Testis (tissue), 2 donors: ENCODE results near the gene CYP2S1.

Source experiments
- POLR2A ChIP-seq: fragments of 450-650 bp; IDR thresholded peaks from one replicate; pipeline ENCODE4 v1.6.1; 2017; ENCODE audit warnings: antibody characterized with exemption, mild to moderate bottlenecking, moderate library complexity
- TF ChIP-seq, protein P1 (sequence below), 3 experiments: fragments of 450-650 bp in 2 of 3; fragments of 200-600 bp in 1 of 3; sonication (generic) in 1 of 3; IDR thresholded peaks; one replicate each; pipeline ENCODE4 v1.5.1; 2016 to 2019; ENCODE audit warnings: antibody characterized with exemption in 3 of 3, mild to moderate bottlenecking in 2 of 3, moderate library complexity in 1 of 3

DNA sequence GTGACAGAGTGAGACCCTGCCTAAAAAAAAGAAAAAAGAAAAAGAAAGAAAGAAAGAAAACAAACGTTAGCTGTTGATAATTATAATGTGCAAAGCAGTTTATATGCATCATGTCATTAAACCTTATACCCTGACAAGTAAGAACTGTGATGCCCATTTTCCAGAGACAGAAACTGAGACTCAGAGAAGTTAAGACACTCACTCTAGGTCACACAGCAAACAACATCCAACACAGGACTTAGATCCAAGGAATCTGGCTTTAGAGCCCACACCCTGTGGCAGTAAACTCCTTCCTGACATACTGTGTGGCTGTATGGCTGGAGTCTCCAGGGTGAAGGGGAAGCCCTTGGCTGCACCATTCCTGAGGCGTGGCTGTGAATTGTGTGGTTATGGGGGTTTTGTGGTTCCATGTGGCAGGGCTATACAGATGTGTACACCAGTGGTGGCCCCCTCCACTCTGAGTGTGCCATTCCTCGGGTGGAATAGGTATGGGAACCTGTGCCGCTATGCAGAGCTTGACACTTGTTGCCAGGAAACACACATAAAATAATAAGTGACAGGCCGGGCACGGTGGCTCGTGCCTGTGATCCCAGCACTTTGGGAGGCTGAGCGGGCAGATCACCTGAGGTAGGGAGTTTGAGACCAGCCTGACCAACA, 41.6 kb downstream of the CYP2S1 start:
- TF ChIP-seq, protein P1, sequence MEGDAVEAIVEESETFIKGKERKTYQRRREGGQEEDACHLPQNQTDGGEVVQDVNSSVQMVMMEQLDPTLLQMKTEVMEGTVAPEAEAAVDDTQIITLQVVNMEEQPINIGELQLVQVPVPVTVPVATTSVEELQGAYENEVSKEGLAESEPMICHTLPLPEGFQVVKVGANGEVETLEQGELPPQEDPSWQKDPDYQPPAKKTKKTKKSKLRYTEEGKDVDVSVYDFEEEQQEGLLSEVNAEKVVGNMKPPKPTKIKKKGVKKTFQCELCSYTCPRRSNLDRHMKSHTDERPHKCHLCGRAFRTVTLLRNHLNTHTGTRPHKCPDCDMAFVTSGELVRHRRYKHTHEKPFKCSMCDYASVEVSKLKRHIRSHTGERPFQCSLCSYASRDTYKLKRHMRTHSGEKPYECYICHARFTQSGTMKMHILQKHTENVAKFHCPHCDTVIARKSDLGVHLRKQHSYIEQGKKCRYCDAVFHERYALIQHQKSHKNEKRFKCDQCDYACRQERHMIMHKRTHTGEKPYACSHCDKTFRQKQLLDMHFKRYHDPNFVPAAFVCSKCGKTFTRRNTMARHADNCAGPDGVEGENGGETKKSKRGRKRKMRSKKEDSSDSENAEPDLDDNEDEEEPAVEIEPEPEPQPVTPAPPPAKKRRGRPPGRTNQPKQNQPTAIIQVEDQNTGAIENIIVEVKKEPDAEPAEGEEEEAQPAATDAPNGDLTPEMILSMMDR (IDR thresholded peaks at IDR 0.05), result no peak
- TF ChIP-seq POLR2A, result no peak
